OCI-LY1 (cell line): Measurements from ENCODE around the gene SYT1.

Experiments
- CTCF ChIP-seq: fragments of 200-600 bp; sonication (generic), shearing (Covaris generic); IDR thresholded peaks from 2 replicates; pipeline ENCODE4 v1.5.1; 2017; ENCODE audit warnings: mild to moderate bottlenecking, antibody characterized with exemption, low read length, moderate library complexity, mixed read lengths
- EZH2 ChIP-seq: fragments of 200-600 bp; sonication (generic), shearing (Covaris generic); IDR thresholded peaks from 2 replicates; pipeline ENCODE4 v1.8.0; 2017; ENCODE audit warnings: borderline replicate concordance, mixed run types, mild to moderate bottlenecking, antibody characterized with exemption, low read length, moderate library complexity, mixed read lengths

GRCh38 chr12:79020106-79020505, 155.5 kb downstream of the SYT1 start:
- no peak for TF ChIP-seq CTCF
- no peak for TF ChIP-seq EZH2
